ENCODE measurements around the gene PDE7B.

Gene PDE7B

GRCh38 chr6:136063096-136063495, 211.6 kb downstream of the PDE7B start:
- no peak for DNase-seq (ENCODE audit: low read depth in 1 of 2, low spot score in 1 of 2)

- no peak for DNase-seq (ENCODE audit: low read depth in 1 of 2, low spot score in 1 of 2)
Measured at GRCh38 chr6:136066005-136066404, 214.5 kb downstream of the PDE7B start.

- DNase-seq (ENCODE audit: low read depth in 1 of 2, low spot score in 1 of 2): no peak
Measured at GRCh38 chr6:136067731-136068341, 216.3 kb downstream of the PDE7B start.

- no peak for DNase-seq (ENCODE audit: low read depth in 1 of 2, low spot score in 1 of 2)
Measured at GRCh38 chr6:136069119-136069518, 217.6 kb downstream of the PDE7B start.

- no peak for DNase-seq (ENCODE audit: low read depth in 1 of 2, low spot score in 1 of 2)
Measured at GRCh38 chr6:136070815-136071214, 219.3 kb downstream of the PDE7B start.

GRCh38 chr6:136072691-136073090, 221.2 kb downstream of the PDE7B start:
- no peak for DNase-seq (ENCODE audit: low read depth in 1 of 2, low spot score in 1 of 2)

GRCh38 chr6:136073216-136073615, 221.7 kb downstream of the PDE7B start:
- no peak for DNase-seq (ENCODE audit: low read depth in 1 of 2, low spot score in 1 of 2)

- no peak for DNase-seq (ENCODE audit: low read depth in 1 of 2, low spot score in 1 of 2)
Measured at GRCh38 chr6:136076496-136076895, 225.0 kb downstream of the PDE7B start.

GRCh38 chr6:136077834-136078576, 226.5 kb downstream of the PDE7B start:
- DNase-seq (ENCODE audit: low read depth in 1 of 2, low spot score in 1 of 2): no peak

GRCh38 chr6:136079701-136080565, 228.4 kb downstream of the PDE7B start:
- no peak for DNase-seq (ENCODE audit: low read depth in 1 of 2, low spot score in 1 of 2)

GRCh38 chr6:136083540-136083939, 232.0 kb downstream of the PDE7B start:
- DNase-seq (ENCODE audit: low read depth in 1 of 2, low spot score in 1 of 2): no peak

- no peak for DNase-seq (ENCODE audit: low read depth in 1 of 2, low spot score in 1 of 2)
Measured at GRCh38 chr6:136084403-136084802, 232.9 kb downstream of the PDE7B start.

GRCh38 chr6:136085370-136086115, 234.0 kb downstream of the PDE7B start:
- DNase-seq (ENCODE audit: low read depth in 1 of 2, low spot score in 1 of 2): no peak

GRCh38 chr6:136086686-136087085, 235.2 kb downstream of the PDE7B start:
- DNase-seq (ENCODE audit: low read depth in 1 of 2, low spot score in 1 of 2): no peak

GRCh38 chr6:136087986-136088385, 236.5 kb downstream of the PDE7B start:
- no peak for DNase-seq (ENCODE audit: low read depth in 1 of 2, low spot score in 1 of 2)

GRCh38 chr6:136088693-136089092, 237.2 kb downstream of the PDE7B start:
- no peak for DNase-seq (ENCODE audit: low read depth in 1 of 2, low spot score in 1 of 2)

- no peak for DNase-seq (ENCODE audit: low read depth in 1 of 2, low spot score in 1 of 2)
Measured at GRCh38 chr6:136089876-136090275, 238.4 kb downstream of the PDE7B start.

GRCh38 chr6:136090929-136091328, 239.4 kb downstream of the PDE7B start:
- DNase-seq (ENCODE audit: low read depth in 1 of 2, low spot score in 1 of 2): no peak

GRCh38 chr6:136092897-136093296, 241.4 kb downstream of the PDE7B start:
- no peak for DNase-seq (ENCODE audit: low read depth in 1 of 2, low spot score in 1 of 2)

GRCh38 chr6:136093835-136094234, 242.3 kb downstream of the PDE7B start:
- no peak for DNase-seq (ENCODE audit: low read depth in 1 of 2, low spot score in 1 of 2)

- no peak for DNase-seq (ENCODE audit: low read depth in 1 of 2, low spot score in 1 of 2)
Measured at GRCh38 chr6:136094812-136095211, 243.3 kb downstream of the PDE7B start.
